Measurements from ENCODE around the gene MPC2.

DNA sequence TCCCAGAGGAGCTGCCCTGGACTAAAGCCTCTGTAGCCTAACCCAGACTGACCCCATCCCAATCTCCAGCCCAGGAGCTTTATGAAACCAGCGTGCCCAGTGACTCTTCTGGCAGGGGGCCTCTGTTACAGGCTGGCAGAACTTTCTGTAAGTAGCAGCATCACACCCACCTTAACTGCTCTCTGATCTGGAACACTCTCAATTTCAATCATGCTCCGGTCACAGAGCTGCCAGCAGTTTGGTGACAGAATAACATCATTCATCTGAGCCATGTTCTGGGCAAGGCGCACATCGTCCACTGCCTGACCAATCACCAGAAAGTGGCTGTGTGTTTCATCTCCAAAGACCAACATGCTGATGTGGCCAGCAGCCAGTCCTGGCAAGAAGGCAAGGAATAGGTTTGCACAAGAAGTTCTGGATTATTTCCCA, 37.6 kb downstream of the MPC2 start:
- TF ChIP-seq POLR2AphosphoS5 (IDR thresholded peaks at IDR 0.05; ENCODE audit: low read depth, low read length) (no peak), TAF1 (IDR thresholded peaks at IDR 0.05; ENCODE audit: borderline replicate concordance, low read depth, low read length) (no peak)

Measured in GM12892 (cell line).